ENCODE data around the gene ERC1. TPM values are rescaled to one million over a fixed set of nuclear protein-coding genes. Genes with fewer than 3 reads are reported as not detected.

ERC1 gene
- total and polyA plus RNA-seq, 9 of the 15 experiments (the other 6 are each of a cell fraction or from before 2014, with no cell fraction given): 0.74 to 11.8 (median 4.8) TPM

DNA sequence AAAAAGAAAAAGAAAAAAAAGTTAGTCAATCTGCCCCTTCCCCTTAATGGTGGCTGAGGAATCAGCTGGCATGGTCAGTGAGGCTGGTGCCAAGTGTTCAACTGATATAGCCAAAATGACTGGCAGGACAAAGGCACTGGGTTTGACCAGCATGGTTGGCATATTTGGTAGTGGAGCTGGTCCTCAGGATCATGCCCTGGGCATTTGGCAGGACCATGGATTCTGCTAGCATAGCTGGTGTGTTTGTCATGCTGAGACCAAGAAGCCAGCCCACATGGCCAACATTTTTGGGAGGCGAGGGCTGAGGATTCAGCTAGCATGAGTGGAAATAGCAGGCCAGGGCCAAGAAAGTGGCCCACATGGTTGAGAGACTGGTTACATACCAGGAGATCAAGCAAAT is 466.9 kb downstream of the ERC1 start (continued):
- TF ChIP-seq RERE (CRISPR knock-in tag; IDR thresholded peaks at IDR 0.05; ENCODE audit: borderline replicate concordance): no peak

DNA sequence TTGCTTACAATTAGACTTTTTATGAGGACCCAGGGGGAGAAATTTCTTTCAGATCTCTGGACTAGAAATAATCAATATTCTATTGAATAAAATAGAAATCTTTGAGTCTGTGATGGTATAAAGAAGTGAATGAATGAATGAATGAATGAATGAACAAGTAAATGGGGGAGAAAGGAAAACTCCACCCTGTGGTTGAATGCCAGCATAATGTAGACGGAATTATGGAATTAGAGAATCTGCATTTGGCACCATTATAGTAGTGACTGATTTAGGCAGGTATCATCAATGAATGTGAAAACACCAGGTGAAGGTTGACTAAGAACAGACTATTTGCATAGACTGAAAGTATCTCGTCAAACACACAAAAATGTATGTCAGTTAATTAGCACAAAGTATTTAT is 468.3 kb downstream of the ERC1 start:
- no peaks in the 10 kb centered on the region for H4K20me1 ChIP-seq (replicated peaks; ENCODE audit: control insufficient read depth, insufficient read depth, low read length)
- DNase-seq (ENCODE audit: extremely low read depth in 1 of 4, low spot score in 3 of 4): no peak
- peaks cover 0 to 16% of the 10 kb centered on the region in 2 experiments; a peak in 2 of 5 replicates for H3K4me1 ChIP-seq (replicated peaks in 1 of 2; ENCODE audit: control insufficient read depth in 2 of 2, insufficient read depth in 2 of 2, low read length in 2 of 2)
- no peak overlapping the region for H2AFZ ChIP-seq (ENCODE audit: low read depth, low read length)
- no peaks in the 10 kb centered on the region for H3K79me2 ChIP-seq (ENCODE audit: control insufficient read depth, insufficient read depth, low read length)
- BruUV-seq (replicated peaks): no TSS peak
- FAIRE-seq: no peak
- H3K27ac ChIP-seq (ENCODE audit: extremely low read depth, low read depth, low read length): no peak overlapping the region
- H3K36me3 ChIP-seq (ENCODE audit: control insufficient read depth, insufficient read depth, low read length): no peaks in the 10 kb centered on the region
- TF ChIP-seq ZNF551 (CRISPR knock-in tag; IDR thresholded peaks at IDR 0.05): no peak
- peak; percentile 79 for TF ChIP-seq ZNF24 (IDR thresholded peaks at IDR 0.05)
- no peaks in the 10 kb centered on the region for H3K27me3 ChIP-seq (ENCODE audit: control insufficient read depth in 2 of 2, insufficient read depth in 2 of 2, low read length in 2 of 2)
- in situ Hi-C loops (cut with MboI) (no loop called here), intact Hi-C loops (cut with micrococcal nuclease) (no loop called here)
- no peaks in the 10 kb centered on the region for H3K9me1 ChIP-seq (ENCODE audit: control insufficient read depth, insufficient read depth, low read length)
- ATAC-seq: no peak
- no peak overlapping the region for H3K9ac ChIP-seq (ENCODE audit: insufficient read depth in 1 of 2, low read depth in 2 of 2, low read length in 2 of 2)
- 57% methylated on average over 2 of the region's 2 CpGs for WGBS (ENCODE audit: insufficient coverage, low coverage, missing lambda C conversion rate)
- no peaks in the 10 kb centered on the region; the same call in 1 of the 2 replicates for H3K9me3 ChIP-seq (replicated peaks; ENCODE audit: control insufficient read depth, insufficient read depth, low read depth, low read length)
- no peak overlapping the region for H3K4me3 ChIP-seq
- H3K4me2 ChIP-seq (ENCODE audit: insufficient read depth, low read length): no peak overlapping the region
- CTCF ChIA-PET (ENCODE audit: low intra/inter-chr PET ratio): no interaction called here
- POLR2A ChIA-PET: no interaction called here

All from K562 (cell line).